Gastroesophageal sphincter (tissue), 4 donors: Measurements from ENCODE around the gene DSN1. TPM values are rescaled to one million over a fixed set of nuclear protein-coding genes. Genes with fewer than 3 reads are reported as not detected.
A peak's percentile ranks its signal among the peaks of the same experiment; 100 is the strongest.

ENCODE experiments used
- ATAC-seq: fragments of 150-250 bp; one replicate; pipeline ENCODE4 v1.9.1; 2016; ENCODE audit warnings: mild to moderate bottlenecking, moderate library complexity
- H3K27ac ChIP-seq, 4 donors: fragments of 200-600 bp; sonication (generic) in 3 of 4; 1 replicate in 3 of 4; 2 replicates in 1 of 4; pipeline ENCODE4 v1.5.1; 2016 to 2019
- H3K27me3 ChIP-seq: fragments of 200-600 bp; sonication (generic); one replicate; pipeline ENCODE4 v1.5.1; 2019
- H3K36me3 ChIP-seq, 2 donors: fragments of 200-600 bp; sonication (generic); one replicate each; pipeline ENCODE4 v1.5.1; 2019; ENCODE audit warnings: control low read depth in 1 of 2
- H3K4me1 ChIP-seq, 3 donors: fragments of 200-600 bp; sonication (generic); 1 replicate in 2 of 3; 2 replicates in 1 of 3; pipeline ENCODE4 v1.5.1; 2016 to 2019; ENCODE audit warnings: control low read depth in 2 of 3
- H3K4me3 ChIP-seq, 2 donors: fragments of 200-600 bp; sonication (generic); one replicate each; pipeline ENCODE4 v1.5.1; 2019; ENCODE audit warnings: mild to moderate bottlenecking in 1 of 2, moderate library complexity in 1 of 2
- H3K9me3 ChIP-seq, 3 donors: fragments of 200-600 bp; sonication (generic); one replicate each; pipeline ENCODE4 v1.5.1; 2017 to 2019; ENCODE audit warnings: control low read depth in 2 of 3
- EP300 ChIP-seq: sonication (generic); formaldehyde crosslinking; IDR thresholded peaks from one replicate; pipeline ENCODE4 v1.6.1; 2017; ENCODE audit warnings: antibody characterized with exemption, mild to moderate bottlenecking
- POLR2A ChIP-seq, 2 donors: fragments of 450-650 bp; IDR thresholded peaks; one replicate each; pipeline ENCODE4 v1.6.1; 2017; ENCODE audit warnings: antibody characterized with exemption in 2 of 2, mild to moderate bottlenecking in 2 of 2, moderate library complexity in 1 of 2
- POLR2AphosphoS5 ChIP-seq: sonication (generic); formaldehyde crosslinking; IDR thresholded peaks from one replicate; pipeline ENCODE4 v1.6.1; 2017; ENCODE audit warnings: antibody characterized with exemption
- WGBS, 2 donors: methylation state at CpG; one replicate each; pipeline ENCODE4 v1.1.5; 2018; ENCODE audit warnings: low coverage in 1 of 2; 5-methylcytosine and 5-hydroxymethylcytosine counted together
- total RNA-seq, 4 donors: library from RNA; depleted of rRNA; stranded (reverse); fragments of >200 nt; gene quantifications; one replicate each; pipeline ENCODE4 v1.1.0, GENCODE V29; 2016
- TF ChIP-seq, protein P1 (sequence below), 4 experiments: fragments of 200-600 bp in 2 of 4; fragments of 450-650 bp in 2 of 4; sonication (generic) in 1 of 4; IDR thresholded peaks; one replicate each; pipeline ENCODE4 v1.5.1; 2017 to 2019; ENCODE audit warnings: antibody characterized with exemption in 4 of 4, mild to moderate bottlenecking in 2 of 4, moderate library complexity in 2 of 4

Gene DSN1
- total RNA-seq, 4 donors from 2014 or later = 5.1 to 8.1 (median 6.0) TPM

DNA sequence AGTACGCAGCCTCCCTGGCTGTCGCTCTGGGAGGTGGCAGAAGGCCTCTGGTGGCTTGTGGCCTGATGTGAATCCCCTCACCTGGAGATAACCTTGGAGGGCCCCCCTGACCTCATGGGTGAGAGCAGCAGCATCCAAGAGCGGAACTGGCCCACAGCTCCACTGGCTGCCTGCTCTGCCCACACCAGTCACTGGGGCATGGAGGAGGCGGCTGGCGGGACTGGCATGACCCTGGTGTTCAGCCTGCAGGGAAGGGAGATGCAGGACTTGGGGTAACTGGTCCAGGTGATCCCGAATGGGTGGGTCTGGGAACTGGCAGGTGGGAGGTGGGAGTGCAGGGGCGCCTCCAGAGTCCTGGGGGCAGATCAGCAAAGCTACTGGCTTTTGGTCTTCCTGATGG lies 10.6 kb upstream of the DSN1 start:
- H3K4me3 ChIP-seq = no peak overlapping the region
- peaks cover 0 to 29% (median 0%) of the 10 kb centered on the region in 3 donors for H3K4me1 ChIP-seq
- H3K9me3 ChIP-seq = no peaks in the 10 kb centered on the region
- WGBS, 2 donors = 92 to 100% methylated on average over 1 to 2 of the region's 7 CpGs
- peaks cover 0 to 73% of the 10 kb centered on the region in 2 donors for H3K36me3 ChIP-seq
- no peaks in the 10 kb centered on the region for H3K27me3 ChIP-seq
- TF ChIP-seq, protein P1, sequence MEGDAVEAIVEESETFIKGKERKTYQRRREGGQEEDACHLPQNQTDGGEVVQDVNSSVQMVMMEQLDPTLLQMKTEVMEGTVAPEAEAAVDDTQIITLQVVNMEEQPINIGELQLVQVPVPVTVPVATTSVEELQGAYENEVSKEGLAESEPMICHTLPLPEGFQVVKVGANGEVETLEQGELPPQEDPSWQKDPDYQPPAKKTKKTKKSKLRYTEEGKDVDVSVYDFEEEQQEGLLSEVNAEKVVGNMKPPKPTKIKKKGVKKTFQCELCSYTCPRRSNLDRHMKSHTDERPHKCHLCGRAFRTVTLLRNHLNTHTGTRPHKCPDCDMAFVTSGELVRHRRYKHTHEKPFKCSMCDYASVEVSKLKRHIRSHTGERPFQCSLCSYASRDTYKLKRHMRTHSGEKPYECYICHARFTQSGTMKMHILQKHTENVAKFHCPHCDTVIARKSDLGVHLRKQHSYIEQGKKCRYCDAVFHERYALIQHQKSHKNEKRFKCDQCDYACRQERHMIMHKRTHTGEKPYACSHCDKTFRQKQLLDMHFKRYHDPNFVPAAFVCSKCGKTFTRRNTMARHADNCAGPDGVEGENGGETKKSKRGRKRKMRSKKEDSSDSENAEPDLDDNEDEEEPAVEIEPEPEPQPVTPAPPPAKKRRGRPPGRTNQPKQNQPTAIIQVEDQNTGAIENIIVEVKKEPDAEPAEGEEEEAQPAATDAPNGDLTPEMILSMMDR (IDR thresholded peaks at IDR 0.05) = no peak
- TF ChIP-seq POLR2AphosphoS5 (no peak), POLR2A (IDR thresholded peaks at IDR 0.05) (no peak), EP300 (no peak)
- no peak for ATAC-seq
- peak overlapping the region in 3 of 4 donors; percentile 67 to 75 (median 68) for H3K27ac ChIP-seq

DNA sequence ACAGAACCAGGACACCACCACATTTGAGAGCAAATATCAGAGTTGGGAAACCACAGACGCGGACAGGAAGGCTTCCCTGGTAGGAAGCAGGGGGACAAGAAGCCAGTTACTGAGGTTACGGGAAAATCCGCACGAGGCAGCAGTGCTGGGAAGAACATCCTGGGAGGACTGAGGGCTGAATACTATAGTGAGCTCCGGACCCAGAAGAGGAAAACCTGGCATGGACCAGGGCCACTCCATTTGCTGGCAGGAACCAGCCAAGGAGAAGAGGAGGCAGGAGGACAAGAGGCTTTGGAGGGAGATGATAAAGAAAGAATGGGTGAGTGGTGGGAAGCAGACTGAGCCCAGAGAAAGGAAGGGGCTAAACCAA lies 6.1 kb upstream of the DSN1 start:
- TF ChIP-seq POLR2A (IDR thresholded peaks at IDR 0.05) (no peak), EP300 (no peak), POLR2AphosphoS5 (no peak)
- TF ChIP-seq, protein P1 (IDR thresholded peaks at IDR 0.05) = no peak
- Histone ChIP-seq H3K4me3 (no peak overlapping the region), H3K36me3 (peaks cover 0 to 33% of the 10 kb centered on the region in 2 donors), H3K9me3 (no peaks in the 10 kb centered on the region), H3K27ac (no peak overlapping the region), H3K27me3 (no peaks in the 10 kb centered on the region), H3K4me1 (peaks cover 0 to 34% (median 2%) of the 10 kb centered on the region in 3 donors)
- WGBS, 2 donors = 70 to 75% methylated on average over 5 to 6 of the region's 6 CpGs
- no peak for ATAC-seq

DNA sequence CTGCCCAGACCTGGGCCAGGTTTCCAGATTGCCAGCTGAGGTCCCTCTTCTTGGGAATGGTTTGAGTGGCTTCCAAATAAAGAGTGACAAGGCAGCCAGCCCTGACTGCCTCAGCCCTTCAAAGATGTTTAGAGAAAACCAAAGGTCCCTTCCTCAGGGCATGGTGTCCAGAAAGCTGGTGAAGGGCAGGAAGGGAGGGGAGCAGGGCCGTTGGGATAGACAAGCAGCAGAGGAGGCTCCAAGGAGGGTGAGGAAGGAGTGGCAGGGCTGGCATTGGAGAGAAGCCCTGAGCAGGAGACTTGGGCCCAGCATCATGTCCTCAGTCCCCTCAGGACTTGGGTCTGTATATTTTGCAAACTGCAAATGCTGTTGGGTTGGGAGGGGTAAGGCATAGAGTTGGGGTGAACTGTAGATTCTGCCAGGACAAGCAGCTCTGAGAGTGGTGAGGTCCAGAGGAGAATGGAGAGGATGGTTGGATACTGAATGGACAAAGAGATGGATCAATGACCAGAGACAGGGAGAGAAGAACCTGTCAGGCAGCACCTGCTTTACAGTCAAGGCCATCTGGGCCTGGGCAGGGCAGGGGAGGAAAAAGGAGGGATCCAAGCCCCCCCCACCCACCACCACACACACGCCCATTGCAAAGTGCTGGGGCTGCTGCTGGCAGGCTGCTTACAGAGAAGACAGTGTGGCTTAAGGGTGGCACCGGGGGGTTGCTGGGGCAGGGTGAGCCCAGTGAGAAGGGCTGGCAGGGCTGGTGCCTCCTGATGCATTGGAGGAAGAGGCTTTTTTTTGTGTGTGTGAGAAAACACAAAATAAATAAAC lies 5.5 kb upstream of the DSN1 start:
- H3K36me3 ChIP-seq = peaks cover 0 to 27% of the 10 kb centered on the region in 2 donors
- H3K27ac ChIP-seq = peak overlapping the region in 1 of 4 donors; percentile 17
- H3K4me3 ChIP-seq = no peak overlapping the region
- no peaks in the 10 kb centered on the region for H3K9me3 ChIP-seq
- no peaks in the 10 kb centered on the region for H3K27me3 ChIP-seq
- TF ChIP-seq, protein P1 (IDR thresholded peaks at IDR 0.05) = no peak
- TF ChIP-seq POLR2AphosphoS5 = no peak
- TF ChIP-seq POLR2A (IDR thresholded peaks at IDR 0.05) = no peak
- TF ChIP-seq EP300 = no peak
- 60 to 90% methylated on average over 1 to 2 of the region's 3 CpGs for WGBS, 2 donors
- peaks cover 0 to 34% (median 6%) of the 10 kb centered on the region in 3 donors for H3K4me1 ChIP-seq
- no peak for ATAC-seq

DNA sequence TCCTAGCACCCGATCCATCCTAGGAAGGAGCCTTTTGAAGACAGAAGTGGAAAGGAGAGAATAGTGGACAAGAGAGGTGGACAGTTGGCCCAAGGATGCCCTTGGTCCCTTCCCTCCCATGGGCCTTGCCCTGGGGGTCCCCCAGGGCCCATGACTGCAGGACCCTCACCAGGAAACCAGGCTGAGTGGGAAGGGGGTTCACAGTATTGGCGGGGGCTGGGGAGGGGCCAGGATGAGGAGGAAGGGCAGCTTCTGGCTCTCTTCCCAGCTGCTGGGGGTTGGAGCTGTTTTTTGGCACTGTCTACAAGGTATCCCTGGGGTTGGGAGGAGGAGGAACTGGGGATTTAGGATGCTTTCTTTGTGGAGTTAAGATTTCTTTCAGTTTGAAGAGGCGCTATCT lies 4.0 kb upstream of the DSN1 start:
- Histone ChIP-seq H3K9me3 (no peaks in the 10 kb centered on the region), H3K4me1 (peaks cover 0 to 35% (median 12%) of the 10 kb centered on the region in 3 donors), H3K27me3 (no peaks in the 10 kb centered on the region), H3K27ac (peak overlapping the region in 1 of 4 donors; percentile 37), H3K4me3 (no peak overlapping the region), H3K36me3 (peaks cover 0 to 14% of the 10 kb centered on the region in 2 donors)
- 17 to 25% methylated on average over 1 of the region's 3 CpGs for WGBS, 2 donors
- no peak for ATAC-seq
- TF ChIP-seq, protein P1 (IDR thresholded peaks at IDR 0.05) = no peak
- TF ChIP-seq POLR2AphosphoS5 (no peak), EP300 (no peak), POLR2A (IDR thresholded peaks at IDR 0.05) (no peak)

DNA sequence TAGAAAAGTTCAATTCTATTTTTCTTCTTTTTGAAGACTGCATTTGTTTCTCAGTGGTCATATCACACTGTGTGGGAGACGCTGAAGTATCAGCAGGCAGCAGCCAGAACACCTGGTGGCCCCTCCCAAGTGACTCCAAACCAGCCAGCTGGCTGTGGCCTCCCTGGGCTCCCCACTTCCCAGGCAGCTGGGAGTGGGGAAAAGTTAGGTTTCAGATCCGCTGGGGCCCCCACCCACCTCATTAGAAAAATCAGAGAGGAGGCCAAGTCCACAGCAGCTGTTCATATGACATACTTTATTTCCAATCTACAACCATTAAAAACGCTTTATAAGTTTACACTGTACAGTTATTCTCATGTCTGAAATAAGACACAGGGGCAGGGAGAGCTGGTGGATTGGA lies 3.6 kb upstream of the DSN1 start:
- WGBS, 2 donors = 20 to 38% methylated on average over 1 to 3 of the region's 3 CpGs
- no peaks in the 10 kb centered on the region for H3K9me3 ChIP-seq
- no peak for ATAC-seq

More for the DNA sequence above, 3.6 kb upstream of the DSN1 start:
- H3K4me3 ChIP-seq = no peak overlapping the region
- peaks cover 0 to 39% (median 13%) of the 10 kb centered on the region in 3 donors for H3K4me1 ChIP-seq
- TF ChIP-seq EP300 (no peak), POLR2AphosphoS5 (no peak), POLR2A (IDR thresholded peaks at IDR 0.05) (no peak)
- TF ChIP-seq, protein P1 (IDR thresholded peaks at IDR 0.05) = no peak
- no peaks in the 10 kb centered on the region for H3K27me3 ChIP-seq
- H3K27ac ChIP-seq = peak overlapping the region in 1 of 4 donors; percentile 37
- H3K36me3 ChIP-seq = peaks cover 0 to 10% of the 10 kb centered on the region in 2 donors
